NCI-H2227 (cell line): ENCODE measurements around the gene LRWD1.

Experiments
- DNase-seq: peaks from one replicate; lab custom pipeline; 2025; ENCODE audit not compliant: unreplicated experiment; lab: John Stamatoyannopoulos, UW

LRWD1 gene

GRCh38 chr7:102464577-102465280, at the start of gene LRWD1, which contains the start of gene ALKBH4:
Gene LRWD1 (plus strand): TSS chr7:102464984. CDS start chr7:102465081, 97 bp downstream.
Gene ALKBH4 (minus strand): TSS chr7:102464863. CDS start chr7:102464836, 27 bp downstream.
- peak; percentile 97 for DNase-seq

GRCh38 chr7:102415685-102416225, 49.0 kb upstream of the LRWD1 start:
- no peak for DNase-seq

GRCh38 chr7:102416406-102416805, 48.4 kb upstream of the LRWD1 start:
- no peak for DNase-seq

GRCh38 chr7:102417105-102417504, 47.7 kb upstream of the LRWD1 start:
- DNase-seq = no peak

- no peak for DNase-seq
Measured at GRCh38 chr7:102418592-102418991, 46.2 kb upstream of the LRWD1 start.

- no peak for DNase-seq
Measured at GRCh38 chr7:102421706-102422240, 43.0 kb upstream of the LRWD1 start.

GRCh38 chr7:102424129-102424551, 40.6 kb upstream of the LRWD1 start:
- no peak for DNase-seq

GRCh38 chr7:102424787-102425218, 40.0 kb upstream of the LRWD1 start:
- DNase-seq = no peak

GRCh38 chr7:102425639-102426267, 39.0 kb upstream of the LRWD1 start:
- DNase-seq = no peak

GRCh38 chr7:102426268-102427018, 38.3 kb upstream of the LRWD1 start:
- no peak for DNase-seq

GRCh38 chr7:102427019-102427405, 37.8 kb upstream of the LRWD1 start:
- no peak for DNase-seq

- DNase-seq = no peak
Measured at GRCh38 chr7:102429141-102429899, 35.5 kb upstream of the LRWD1 start.

- no peak for DNase-seq
Measured at GRCh38 chr7:102431617-102432298, 33.0 kb upstream of the LRWD1 start.

- DNase-seq = peak; percentile 74
Measured at GRCh38 chr7:102432442-102433218, 32.2 kb upstream of the LRWD1 start.

- DNase-seq = peak; percentile 92
Measured at GRCh38 chr7:102433219-102434038, 31.4 kb upstream of the LRWD1 start, which contains the start of gene ORAI2. Gene ORAI2 (plus strand): TSS chr7:102433575. CDS start chr7:102438957, 5,382 bp downstream.

- DNase-seq = peak; percentile 69
Measured at GRCh38 chr7:102434039-102434486, 30.7 kb upstream of the LRWD1 start.

- DNase-seq = no peak
Measured at GRCh38 chr7:102436118-102436517, 28.7 kb upstream of the LRWD1 start.
